ENCODE results near the gene CTAGE1. TPM values are rescaled to one million over a fixed set of nuclear protein-coding genes. Genes with fewer than 3 reads are reported as not detected.
A peak's percentile ranks its signal among the peaks of the same experiment; 100 is the strongest.

Gene CTAGE1
- total RNA-seq, 1 donor from 2014 or later = under 0.01 TPM

- peak; percentile 96 for DNase-seq (ENCODE audit: low read depth)
Measured at GRCh38 chr18:22391407-22392345, 26.0 kb downstream of the CTAGE1 start.

GRCh38 chr18:22387787-22388186, 29.9 kb downstream of the CTAGE1 start:
- no peak for DNase-seq (ENCODE audit: low read depth)

GRCh38 chr18:22387364-22387763, 30.4 kb downstream of the CTAGE1 start:
- no peak for DNase-seq (ENCODE audit: low read depth)

GRCh38 chr18:22385718-22386117, 32.0 kb downstream of the CTAGE1 start:
- DNase-seq (ENCODE audit: low read depth) = peak; percentile 63

GRCh38 chr18:22378672-22379282, 38.9 kb downstream of the CTAGE1 start:
- DNase-seq (ENCODE audit: low read depth) = peak; percentile 54

DNA sequence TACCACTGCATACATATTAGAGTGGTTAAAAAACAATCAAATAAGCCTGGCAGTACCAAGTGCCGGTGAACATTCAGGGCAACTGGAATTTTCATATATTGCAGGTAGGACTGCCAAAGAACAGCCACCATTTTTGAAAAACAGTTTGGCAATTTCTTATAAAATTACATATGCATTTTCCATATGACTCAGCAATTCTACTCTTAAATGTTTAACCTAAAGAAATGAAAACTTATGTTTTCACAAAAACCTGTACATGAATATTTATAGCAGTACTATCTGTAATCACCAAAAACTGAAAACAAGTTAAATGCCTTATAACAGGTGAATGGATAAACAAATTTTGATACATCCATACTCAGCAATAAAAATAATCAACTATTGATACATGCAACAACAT, 39.9 kb downstream of the CTAGE1 start:
- DNase-seq (ENCODE audit: low read depth) = no peak

GRCh38 chr18:22370414-22370813, 47.3 kb downstream of the CTAGE1 start:
- no peak for DNase-seq (ENCODE audit: low read depth)

GRCh38 chr18:22368021-22368420, 49.7 kb downstream of the CTAGE1 start:
- no peak for DNase-seq (ENCODE audit: low read depth)

GRCh38 chr18:22367303-22367702, 50.4 kb downstream of the CTAGE1 start:
- no peak for DNase-seq (ENCODE audit: low read depth)

GRCh38 chr18:22363867-22364463, 53.8 kb downstream of the CTAGE1 start:
- DNase-seq (ENCODE audit: low read depth) = peak; percentile 42

Other genes starting within 250 kb of the CTAGE1 start
- gene GATA6, start 248.3 kb downstream of the CTAGE1 start, total RNA-seq = 0.35 and 0.45 TPM in 2 replicates